IPS-18c (cell line): ENCODE results near the gene MTMR3.

Source experiments
- H3K4me3 ChIP-seq: 2 replicates; pipeline ENCODE4 v1.7.0; 2013; ENCODE audit warnings: low read depth, mild to moderate bottlenecking, low read length, moderate library complexity; ENCODE audit not compliant: insufficient read depth
- H3K9me3 ChIP-seq: one replicate; pipeline ENCODE4 v1.6.1; 2013; ENCODE audit warnings: mild to moderate bottlenecking, low read length, moderate library complexity; ENCODE audit not compliant: control insufficient read depth, insufficient read depth

The MTMR3 gene

DNA sequence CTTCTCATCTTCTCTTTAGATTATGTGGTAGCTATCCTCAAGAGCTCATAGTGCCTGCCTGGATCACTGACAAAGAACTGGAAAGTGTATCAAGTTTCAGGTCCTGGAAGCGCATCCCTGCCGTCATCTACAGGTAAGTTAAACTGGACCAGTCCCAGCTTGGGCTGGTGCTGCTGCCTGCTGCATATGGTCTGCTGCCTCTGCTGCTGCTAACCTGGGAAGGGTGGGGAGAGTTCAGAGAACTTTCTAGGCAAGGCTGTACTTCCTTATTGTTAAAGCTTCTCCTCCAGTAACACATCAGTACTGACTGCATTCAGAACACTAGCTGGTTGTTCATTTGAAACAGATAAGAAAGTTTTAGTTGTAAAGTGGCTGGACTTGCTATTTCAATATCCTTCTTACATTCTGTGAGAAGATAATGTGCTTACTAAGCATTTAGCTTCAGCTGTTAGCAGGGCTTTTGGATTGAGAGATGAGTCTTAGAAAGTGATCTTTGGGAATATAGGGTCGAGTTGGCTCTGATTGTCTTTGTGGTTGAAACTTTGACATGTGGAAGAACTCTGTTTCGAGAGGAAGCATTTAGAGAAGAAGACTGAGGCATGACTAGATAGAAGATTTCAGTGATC, 120.0 kb downstream of the MTMR3 start:
- no peaks in the 10 kb centered on the region for H3K9me3 ChIP-seq

DNA sequence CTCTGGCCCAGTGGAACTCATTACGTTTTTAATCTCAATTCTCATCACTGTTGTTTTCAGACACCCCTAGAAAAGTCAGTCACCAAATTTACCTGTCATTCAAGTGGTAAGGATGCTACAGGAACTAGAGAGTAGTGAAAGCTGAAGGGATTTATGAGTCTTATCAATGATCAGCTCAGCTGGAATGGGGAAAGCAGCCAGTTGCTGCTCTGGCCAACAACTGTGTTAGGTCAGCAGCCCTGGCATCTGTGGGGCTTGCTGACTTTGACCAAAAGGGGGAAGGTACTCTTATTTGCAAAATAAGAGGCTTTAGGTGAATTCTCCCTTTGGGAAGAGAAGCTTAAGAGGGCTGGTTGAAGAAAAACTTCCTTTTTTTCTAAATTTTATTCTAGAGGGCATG, 121.1 kb downstream of the MTMR3 start:
- Histone ChIP-seq H3K4me3 (no peak overlapping the region), H3K9me3 (no peaks in the 10 kb centered on the region)

More for the DNA sequence above, 120.0 kb downstream of the MTMR3 start:
- H3K4me3 ChIP-seq, result no peak overlapping the region

DNA sequence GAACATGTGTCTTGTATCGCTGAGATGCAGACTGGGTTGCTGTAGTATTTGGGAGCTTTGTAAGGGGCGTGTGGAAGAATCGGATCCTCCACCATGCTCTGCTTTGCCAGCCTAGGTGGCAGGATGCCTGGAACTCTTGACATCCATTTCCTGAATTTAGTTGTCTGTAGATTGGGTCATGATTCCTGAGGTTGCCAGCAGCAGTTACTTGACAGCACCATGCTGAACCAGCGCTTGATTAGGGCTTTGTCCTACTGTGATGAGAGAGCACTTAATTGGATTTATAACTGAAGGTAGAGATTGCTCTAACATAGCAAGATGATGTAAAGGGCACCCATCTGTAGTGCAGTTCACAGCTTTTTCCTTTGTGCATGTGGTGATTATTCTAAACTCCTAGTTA, 121.7 kb downstream of the MTMR3 start:
- no peaks in the 10 kb centered on the region for H3K9me3 ChIP-seq
- no peak overlapping the region for H3K4me3 ChIP-seq

DNA sequence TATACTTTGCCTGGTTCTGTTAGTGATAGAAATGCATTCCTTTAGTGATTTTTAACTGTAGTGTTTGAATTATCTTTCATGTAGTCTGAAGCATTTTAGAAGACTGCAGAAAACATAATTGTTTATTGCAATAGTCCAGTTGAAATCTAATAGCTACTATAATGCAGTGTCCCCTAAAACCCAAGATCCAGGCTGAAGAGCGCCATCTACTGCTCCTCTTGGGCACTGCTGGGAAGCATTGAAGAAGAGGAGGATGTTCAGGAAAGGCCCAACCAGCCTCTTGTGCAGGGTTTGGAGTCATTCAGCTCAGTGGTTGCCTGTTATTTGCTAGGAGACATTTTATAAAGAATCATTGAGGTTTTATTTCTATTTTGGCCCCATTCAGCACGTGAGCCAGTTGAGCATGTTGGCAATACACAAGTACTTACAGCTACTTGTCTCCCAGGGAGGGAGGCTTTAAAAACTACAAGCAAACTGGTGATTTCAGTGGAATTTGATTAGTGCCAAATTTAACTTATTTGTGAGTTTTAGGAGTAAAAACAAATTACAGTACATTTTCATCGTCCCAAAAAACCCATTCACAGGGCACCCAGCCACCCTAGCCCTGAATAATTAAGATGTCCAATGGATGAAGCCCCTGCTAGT, 122.4 kb downstream of the MTMR3 start:
- H3K4me3 ChIP-seq, result no peak overlapping the region
- H3K9me3 ChIP-seq, result no peaks in the 10 kb centered on the region

DNA sequence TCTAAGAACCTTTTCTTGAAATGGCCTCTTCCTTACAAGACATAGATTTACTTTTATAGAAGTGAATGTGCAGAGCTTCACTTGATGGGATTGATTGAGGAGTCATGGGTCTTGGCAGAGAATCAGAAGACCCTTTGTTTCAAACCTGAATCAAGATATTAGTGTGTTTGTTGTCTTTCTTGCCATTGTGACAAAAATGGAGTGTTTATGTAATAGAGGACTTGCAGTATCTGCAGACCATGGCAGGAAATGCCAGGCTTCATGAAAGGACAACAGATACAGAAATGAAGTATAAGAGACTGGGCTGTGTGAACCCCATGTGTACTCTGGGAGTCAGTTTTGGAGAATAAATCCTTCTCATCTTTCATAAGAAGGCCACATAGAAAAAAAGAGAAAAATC, 124.4 kb downstream of the MTMR3 start:
- Histone ChIP-seq H3K9me3 (no peaks in the 10 kb centered on the region), H3K4me3 (no peak overlapping the region)

DNA sequence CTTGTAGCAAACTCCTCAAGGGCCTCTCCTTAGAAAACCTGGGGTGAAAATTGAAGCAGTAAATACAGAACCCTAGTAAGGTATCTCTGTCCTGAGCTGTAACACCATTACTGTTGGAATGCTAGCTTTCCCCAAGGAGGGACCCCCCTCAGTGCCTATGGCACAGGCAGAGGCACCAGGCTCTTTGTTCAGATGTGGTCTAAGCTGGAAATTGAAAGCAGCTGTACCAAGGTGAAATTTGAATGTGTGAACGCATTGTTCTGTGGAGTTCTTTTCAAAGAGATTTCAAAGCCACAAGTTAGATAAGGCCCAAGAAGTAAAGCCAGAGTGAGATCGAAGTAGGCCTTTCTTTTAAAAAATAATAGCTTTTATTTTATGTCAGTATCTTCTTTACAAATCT, 125.4 kb downstream of the MTMR3 start:
- H3K9me3 ChIP-seq, result no peaks in the 10 kb centered on the region
- H3K4me3 ChIP-seq, result no peak overlapping the region

DNA sequence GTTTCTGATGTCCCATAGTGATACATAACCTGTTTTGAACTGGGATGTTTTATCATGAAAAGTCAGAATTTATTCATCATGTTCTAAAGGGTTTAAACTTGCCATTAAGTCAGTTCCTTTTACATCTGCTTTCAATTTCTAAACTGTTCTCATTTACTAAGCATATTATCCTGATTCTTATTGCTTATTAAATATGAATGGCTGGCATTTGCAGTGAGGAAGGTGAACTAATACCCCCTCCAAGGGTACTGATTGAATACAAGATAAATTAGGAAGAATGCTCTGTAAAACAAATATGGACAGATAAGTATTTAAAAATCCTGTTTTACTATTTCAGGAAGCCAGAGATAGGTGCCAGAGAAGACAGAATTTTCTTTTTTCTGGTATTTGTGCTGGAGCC, 126.5 kb downstream of the MTMR3 start:
- Histone ChIP-seq H3K4me3 (no peak overlapping the region), H3K9me3 (no peaks in the 10 kb centered on the region)

DNA sequence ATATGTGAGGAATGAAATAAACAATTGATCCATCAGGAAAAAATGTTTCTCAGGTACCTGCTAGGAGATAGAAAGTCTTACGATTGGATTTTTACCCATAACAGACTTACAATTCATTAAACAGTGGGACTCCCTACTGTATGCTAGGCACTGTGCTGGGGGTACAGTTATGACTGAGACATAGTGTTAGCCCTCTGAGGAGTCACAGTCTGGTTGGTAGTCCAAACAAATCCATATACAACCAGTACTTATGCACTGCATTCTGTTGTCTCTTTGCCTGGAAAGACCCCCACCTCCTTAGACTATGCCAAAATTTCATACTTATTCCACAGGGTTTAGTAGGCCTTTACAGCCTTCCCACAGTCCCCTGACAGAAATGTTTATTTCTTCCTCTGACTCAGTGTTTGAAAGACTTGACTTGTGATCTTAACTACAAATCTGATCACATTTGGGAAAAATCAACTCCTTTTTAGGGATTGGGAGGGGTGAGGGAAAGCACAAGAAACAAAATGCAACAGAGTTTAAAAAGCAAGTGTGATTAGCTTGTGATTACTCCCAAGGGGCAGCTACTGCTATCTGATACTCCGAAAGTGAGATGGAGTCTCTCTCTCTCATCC, 127.9 kb downstream of the MTMR3 start:
- no peak overlapping the region for H3K4me3 ChIP-seq
- no peaks in the 10 kb centered on the region for H3K9me3 ChIP-seq

DNA sequence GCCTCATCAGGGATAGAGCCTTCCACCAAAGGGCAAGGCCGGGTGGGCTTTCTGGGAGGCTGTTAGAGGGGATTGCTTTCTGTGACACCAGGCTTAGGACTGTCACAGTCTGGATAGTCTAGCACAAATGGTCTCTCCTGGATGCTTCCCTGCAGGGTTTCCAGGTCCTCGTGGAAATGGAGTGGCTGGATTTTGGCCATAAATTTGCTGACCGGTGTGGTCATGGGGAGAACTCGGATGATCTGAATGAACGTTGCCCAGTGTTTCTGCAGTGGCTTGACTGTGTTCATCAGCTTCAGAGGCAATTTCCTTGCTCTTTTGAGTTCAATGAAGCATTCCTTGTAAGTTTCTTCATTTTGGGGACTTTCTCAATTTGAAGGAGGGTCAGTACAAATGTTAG, 130.2 kb downstream of the MTMR3 start:
- H3K9me3 ChIP-seq, result no peaks in the 10 kb centered on the region
- H3K4me3 ChIP-seq, result no peak overlapping the region

DNA sequence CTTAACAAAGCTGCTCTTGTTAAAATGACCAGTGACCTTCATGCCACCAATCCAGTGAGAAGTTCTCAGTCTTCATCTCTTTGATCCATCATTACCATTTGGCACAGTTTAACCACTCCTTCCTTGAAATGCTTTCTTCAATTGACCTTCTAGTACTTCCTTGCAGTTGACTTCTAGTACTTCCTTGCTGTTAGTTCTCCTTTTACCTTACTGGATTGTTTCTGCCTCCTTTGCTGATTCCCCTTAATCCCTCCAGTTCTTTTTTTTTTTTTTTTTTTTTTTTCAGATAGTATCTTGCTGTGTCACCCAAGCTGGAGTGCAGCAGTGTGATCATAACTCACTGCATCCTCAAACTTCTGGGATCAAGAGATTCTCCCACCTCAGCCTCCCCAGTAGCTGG, 131.3 kb downstream of the MTMR3 start:
- H3K4me3 ChIP-seq, result no peak overlapping the region

DNA sequence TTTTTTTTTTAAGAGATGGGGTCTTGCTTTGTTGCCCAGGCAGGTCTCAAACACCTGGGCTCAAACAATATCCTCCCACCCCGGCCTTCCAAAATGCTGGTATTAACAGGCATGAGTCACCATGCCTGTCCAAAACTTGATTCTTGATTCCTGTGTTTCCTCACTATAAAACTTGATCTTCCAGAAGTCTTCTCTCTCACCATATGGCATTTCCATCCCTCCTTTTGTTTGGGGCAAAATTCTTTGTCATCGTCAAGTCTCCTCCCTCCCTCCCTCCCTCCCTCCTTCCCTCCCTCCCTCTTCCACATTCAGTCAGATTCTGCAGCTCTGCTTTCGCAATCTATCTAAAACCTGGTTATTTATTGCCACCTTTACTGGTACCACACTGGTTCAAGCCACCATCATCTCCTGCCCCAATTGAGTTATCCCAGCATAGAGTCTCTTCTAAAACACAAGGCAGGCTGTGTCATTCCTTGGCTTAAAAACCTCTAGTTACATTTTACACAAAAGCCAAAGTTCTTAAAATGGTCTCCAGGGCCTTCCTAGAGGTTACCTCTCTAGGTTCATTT, 132.3 kb downstream of the MTMR3 start:
- no peaks in the 10 kb centered on the region for H3K9me3 ChIP-seq
- H3K4me3 ChIP-seq, result no peak overlapping the region

More for the DNA sequence above, 131.3 kb downstream of the MTMR3 start:
- H3K9me3 ChIP-seq, result no peaks in the 10 kb centered on the region

DNA sequence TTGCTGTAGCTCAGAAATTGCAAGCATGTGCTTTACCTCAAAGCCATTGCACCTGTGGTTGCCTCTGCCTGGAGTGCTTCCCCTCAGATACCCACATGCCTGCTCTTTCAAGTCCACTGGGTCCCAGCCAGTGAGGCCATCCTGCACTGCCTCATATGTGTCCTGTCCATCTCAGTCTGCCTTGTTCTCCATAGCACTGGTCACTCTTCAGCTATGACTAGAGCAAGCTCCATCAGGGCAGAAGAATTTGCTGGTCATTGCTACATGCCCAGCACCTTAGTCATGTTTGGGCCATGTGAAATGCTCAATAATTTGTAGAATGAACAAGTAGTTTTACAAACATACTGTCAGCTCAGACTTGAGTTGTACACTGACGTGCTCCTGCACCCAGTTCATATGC, 132.9 kb downstream of the MTMR3 start:
- no peaks in the 10 kb centered on the region for H3K9me3 ChIP-seq

DNA sequence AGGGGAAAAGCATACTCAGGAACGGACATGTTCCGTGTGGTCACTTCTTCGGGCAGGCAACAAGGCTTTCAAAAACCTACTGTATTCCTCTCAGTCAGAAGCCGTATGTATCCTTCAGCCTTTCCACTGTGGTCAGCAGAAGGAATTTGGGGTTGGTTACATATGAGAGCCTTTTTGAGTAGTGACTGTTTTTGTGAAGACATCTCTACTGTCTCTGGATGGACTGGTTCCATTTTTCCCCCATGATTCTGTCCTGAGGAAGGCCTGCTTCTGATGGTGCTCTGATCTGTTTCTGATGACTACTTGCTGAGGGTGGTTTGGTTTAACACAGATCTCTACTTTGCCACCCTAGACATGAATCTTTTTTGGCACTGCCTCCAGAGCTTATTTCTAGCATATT, 133.6 kb downstream of the MTMR3 start:
- H3K4me3 ChIP-seq, result no peak overlapping the region
- H3K9me3 ChIP-seq, result no peaks in the 10 kb centered on the region

More for the DNA sequence above, 132.9 kb downstream of the MTMR3 start:
- no peak overlapping the region for H3K4me3 ChIP-seq

DNA sequence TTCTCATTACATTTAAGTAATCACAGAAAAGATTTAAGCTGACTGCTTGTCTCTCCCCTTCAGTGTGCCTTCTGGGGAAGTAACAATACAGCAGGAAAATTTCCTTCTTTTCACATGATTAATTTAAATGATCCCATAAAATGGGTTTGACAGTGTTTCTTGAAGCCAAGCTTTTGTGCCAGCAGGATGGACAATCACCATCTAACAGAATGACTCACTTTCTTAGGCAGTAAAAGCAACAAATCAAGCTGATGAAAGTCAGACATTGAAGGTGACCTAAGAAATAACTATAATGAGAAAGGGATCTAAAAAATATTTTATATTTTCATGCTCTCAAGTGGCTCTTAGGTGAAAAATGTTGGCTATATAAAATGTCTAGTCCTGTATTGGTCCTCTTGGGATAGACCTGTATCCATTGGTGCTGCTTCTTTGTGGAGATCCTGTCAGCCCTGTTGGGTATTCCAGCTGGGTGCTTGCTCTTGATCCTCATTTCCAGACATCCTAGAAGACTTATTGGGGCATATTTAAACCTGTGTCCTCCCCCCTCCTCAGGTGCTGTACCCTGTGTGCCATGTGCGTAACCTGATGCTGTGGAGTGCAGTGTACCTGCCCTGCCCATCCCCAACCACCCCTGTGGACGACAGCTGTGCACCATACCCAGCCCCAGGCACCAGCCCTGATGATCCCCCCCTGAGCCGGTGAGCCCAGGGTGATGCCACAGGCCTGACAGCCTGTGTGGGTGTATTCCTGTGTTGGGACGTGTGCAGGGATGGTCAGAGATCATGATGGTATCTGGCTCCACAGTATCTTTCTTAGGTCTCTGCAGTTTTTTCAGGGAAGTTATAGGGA, 134.6 kb downstream of the MTMR3 start:
- H3K4me3 ChIP-seq, result no peak overlapping the region

DNA sequence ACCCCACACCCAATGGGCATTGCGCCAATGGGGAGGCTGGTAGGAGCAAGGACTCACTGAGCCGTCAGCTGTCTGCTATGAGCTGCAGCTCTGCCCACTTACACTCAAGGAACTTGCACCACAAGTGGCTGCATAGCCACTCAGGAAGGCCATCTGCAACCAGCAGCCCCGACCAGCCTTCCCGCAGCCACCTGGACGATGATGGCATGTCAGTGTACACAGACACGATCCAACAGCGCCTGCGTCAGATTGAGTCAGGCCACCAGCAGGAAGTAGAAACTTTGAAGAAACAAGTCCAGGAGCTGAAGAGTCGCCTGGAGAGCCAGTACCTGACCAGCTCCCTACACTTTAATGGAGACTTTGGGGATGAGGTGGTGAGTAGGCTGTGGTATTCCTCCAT, 137.5 kb downstream of the MTMR3 start:
- Histone ChIP-seq H3K9me3 (no peaks in the 10 kb centered on the region), H3K4me3 (no peak overlapping the region)

More for the DNA sequence above, 134.6 kb downstream of the MTMR3 start:
- H3K9me3 ChIP-seq, result no peaks in the 10 kb centered on the region

DNA sequence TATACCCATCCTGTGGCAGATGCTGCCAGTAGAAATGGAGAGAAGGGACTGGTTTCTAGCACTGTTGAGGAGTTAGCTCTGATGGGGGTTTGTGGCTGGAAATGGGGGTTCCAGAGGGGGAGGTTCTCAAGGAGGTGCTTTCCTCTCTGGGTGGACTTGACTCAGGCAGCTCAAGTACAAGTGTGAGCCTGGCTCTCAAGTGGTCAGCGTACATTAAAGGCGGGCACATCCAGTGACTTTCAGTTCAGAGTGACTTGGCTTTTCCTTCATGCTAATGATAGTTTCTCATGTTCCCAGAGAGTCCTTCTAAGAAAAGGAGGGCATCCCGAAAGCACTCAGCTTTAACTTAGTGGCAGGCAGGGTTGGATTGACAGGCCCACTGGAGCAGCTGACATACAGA, 138.4 kb downstream of the MTMR3 start:
- H3K4me3 ChIP-seq, result no peak overlapping the region

DNA sequence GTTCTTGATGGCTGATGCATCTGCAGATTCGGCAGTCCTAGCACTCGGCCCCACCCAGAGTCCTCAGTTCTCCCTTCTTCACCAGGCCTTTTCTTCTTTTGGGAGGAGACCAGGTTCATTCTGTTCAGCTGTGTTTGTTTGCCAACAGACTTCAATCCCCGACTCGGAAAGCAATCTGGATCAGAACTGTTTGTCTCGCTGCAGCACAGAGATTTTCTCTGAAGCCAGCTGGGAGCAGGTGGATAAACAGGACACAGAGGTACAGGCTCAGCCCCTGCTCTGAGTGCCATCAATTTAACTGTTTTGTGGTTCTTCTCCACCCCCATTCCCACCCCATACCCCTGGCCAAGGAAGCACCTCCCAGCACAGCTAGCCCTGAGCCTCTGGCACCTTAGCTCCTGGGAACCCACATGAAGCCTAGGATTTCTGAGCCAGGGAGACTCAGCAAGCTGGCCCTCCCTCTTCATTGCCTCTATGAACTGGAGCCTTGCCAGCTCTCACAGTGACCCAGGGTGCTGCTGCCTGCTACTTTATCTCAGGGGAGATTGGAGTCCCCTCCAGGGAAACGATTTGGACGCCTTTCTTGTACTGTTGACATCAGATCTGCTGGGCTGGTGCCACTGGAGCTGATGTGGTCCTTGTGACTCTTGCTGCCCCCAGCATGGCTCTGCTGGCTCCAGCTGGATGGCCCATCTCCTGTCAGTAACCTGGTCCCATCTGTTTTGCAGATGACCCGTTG, 139.1 kb downstream of the MTMR3 start:
- H3K9me3 ChIP-seq, result no peaks in the 10 kb centered on the region
- no peak overlapping the region for H3K4me3 ChIP-seq

More for the DNA sequence above, 138.4 kb downstream of the MTMR3 start:
- H3K9me3 ChIP-seq, result no peaks in the 10 kb centered on the region
